SK-N-MC (cell line): ENCODE measurements around the gene GRIK3.

Experiments used
- DNase-seq: peaks from one replicate; pipeline ENCODE4 v3.0.0-alpha.2; 2011; ENCODE audit warnings: low read depth, low spot score
- H3K27ac ChIP-seq: fragments of 200-600 bp; sonication (generic); 2 replicates; pipeline ENCODE4 v1.5.1; 2016; ENCODE audit warnings: mixed run types
- H3K36me3 ChIP-seq: fragments of 200-600 bp; sonication (generic); 2 replicates; pipeline ENCODE4 v1.6.1; 2017; ENCODE audit warnings: antibody characterized with exemption, low read length, mixed read lengths; ENCODE audit not compliant: insufficient read depth
- H3K4me3 ChIP-seq: fragments of 200-600 bp; sonication (generic); 2 replicates; pipeline ENCODE4 v1.5.1; 2016
- H3K9ac ChIP-seq: fragments of 200-600 bp; sonication (generic); 2 replicates; pipeline ENCODE4 v1.8.0; 2017; ENCODE audit warnings: mixed run types, mixed read lengths; ENCODE audit not compliant: insufficient read length
- H3K9me3 ChIP-seq: fragments of 200-600 bp; sonication (generic); 2 replicates; pipeline ENCODE4 v1.6.1; 2017; ENCODE audit warnings: low read depth, mild to moderate bottlenecking, antibody characterized with exemption, low read length, moderate library complexity, mixed read lengths
- EZH2 ChIP-seq: fragments of 200-600 bp; sonication (generic); IDR thresholded peaks from one replicate; pipeline ENCODE4 v1.6.1; 2017; ENCODE audit warnings: antibody characterized with exemption
- FOXP2 ChIP-seq: optimal IDR thresholded peaks from 2 replicates; pipeline ENCODE3; 2011; ENCODE audit warnings: mild to moderate bottlenecking, moderate library complexity; ENCODE audit not compliant: insufficient read depth; ENCODE audit errors: extremely low read length, control extremely low read depth
- POLR2AphosphoS5 ChIP-seq: IDR thresholded peaks from 2 replicates; pipeline ENCODE4 v1.6.1; 2012; ENCODE audit warnings: mild to moderate bottlenecking, low read depth, low read length, borderline replicate concordance

GRIK3 gene

GRCh38 chr1:36847761-36848160 lies 186.6 kb downstream of the GRIK3 start:
- Histone ChIP-seq H3K9ac (no peak overlapping the region), H3K9me3 (no peaks in the 10 kb centered on the region), H3K4me3 (no peak overlapping the region), H3K27ac (no peak overlapping the region), H3K36me3 (no peaks in the 10 kb centered on the region; the same call in 1 of the 2 replicates)
- TF ChIP-seq POLR2AphosphoS5: no peak
- TF ChIP-seq EZH2: no peak
- TF ChIP-seq FOXP2: no peak
- no peak for DNase-seq

- TF ChIP-seq POLR2AphosphoS5 (no peak), EZH2 (no peak)
- Histone ChIP-seq H3K9ac (no peak overlapping the region), H3K36me3 (no peaks in the 10 kb centered on the region; the same call in 1 of the 2 replicates), H3K27ac (no peak overlapping the region), H3K4me3 (no peak overlapping the region), H3K9me3 (no peaks in the 10 kb centered on the region)
- DNase-seq: no peak
Observed at GRCh38 chr1:36847186-36847585, 187.1 kb downstream of the GRIK3 start.

DNA sequence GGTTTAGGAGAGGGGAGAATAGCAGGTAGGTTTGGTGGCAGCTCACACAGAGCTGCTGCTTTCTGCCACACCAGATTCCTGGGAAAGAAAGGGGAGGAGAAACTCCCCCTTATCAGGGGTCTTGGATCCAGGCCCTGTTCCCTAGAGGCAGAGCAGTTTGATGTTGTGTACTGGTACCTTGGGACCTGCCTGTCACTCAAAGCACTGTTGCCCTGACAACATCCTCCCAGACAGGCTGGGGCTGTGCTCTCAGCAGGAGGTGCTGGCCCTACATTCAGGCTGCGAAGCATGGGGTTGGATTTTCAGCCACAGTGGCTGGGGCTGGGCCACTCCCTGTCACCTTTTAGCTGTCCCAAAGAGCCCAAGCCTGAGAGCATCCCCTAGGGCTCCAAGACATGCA lies 188.0 kb downstream of the GRIK3 start:
- H3K27ac ChIP-seq: no peak overlapping the region
- H3K9ac ChIP-seq: no peak overlapping the region
- TF ChIP-seq POLR2AphosphoS5: no peak
- TF ChIP-seq FOXP2: no peak
- no peak for TF ChIP-seq EZH2
- no peak for DNase-seq
- no peak overlapping the region for H3K4me3 ChIP-seq
- H3K36me3 ChIP-seq: no peaks in the 10 kb centered on the region; the same call in 1 of the 2 replicates
- H3K9me3 ChIP-seq: no peaks in the 10 kb centered on the region

- Histone ChIP-seq H3K9ac (no peak overlapping the region), H3K9me3 (no peaks in the 10 kb centered on the region), H3K27ac (no peak overlapping the region), H3K4me3 (no peak overlapping the region), H3K36me3 (no peaks in the 10 kb centered on the region; the same call in 1 of the 2 replicates)
- TF ChIP-seq FOXP2: no peak
- TF ChIP-seq POLR2AphosphoS5: no peak
- no peak for TF ChIP-seq EZH2
- DNase-seq: no peak
Observed at GRCh38 chr1:36845802-36846201, 188.5 kb downstream of the GRIK3 start.

- Histone ChIP-seq H3K27ac (peak overlapping the region; percentile 25; the same call in 1 of the 2 replicates), H3K4me3 (no peak overlapping the region), H3K9me3 (no peaks in the 10 kb centered on the region), H3K36me3 (no peaks in the 10 kb centered on the region; the same call in 1 of the 2 replicates), H3K9ac (no peak overlapping the region)
- no peak for DNase-seq
- TF ChIP-seq POLR2AphosphoS5: no peak
- no peak for TF ChIP-seq FOXP2
- no peak for TF ChIP-seq EZH2
Observed at GRCh38 chr1:36844917-36845316, 189.4 kb downstream of the GRIK3 start.

DNA sequence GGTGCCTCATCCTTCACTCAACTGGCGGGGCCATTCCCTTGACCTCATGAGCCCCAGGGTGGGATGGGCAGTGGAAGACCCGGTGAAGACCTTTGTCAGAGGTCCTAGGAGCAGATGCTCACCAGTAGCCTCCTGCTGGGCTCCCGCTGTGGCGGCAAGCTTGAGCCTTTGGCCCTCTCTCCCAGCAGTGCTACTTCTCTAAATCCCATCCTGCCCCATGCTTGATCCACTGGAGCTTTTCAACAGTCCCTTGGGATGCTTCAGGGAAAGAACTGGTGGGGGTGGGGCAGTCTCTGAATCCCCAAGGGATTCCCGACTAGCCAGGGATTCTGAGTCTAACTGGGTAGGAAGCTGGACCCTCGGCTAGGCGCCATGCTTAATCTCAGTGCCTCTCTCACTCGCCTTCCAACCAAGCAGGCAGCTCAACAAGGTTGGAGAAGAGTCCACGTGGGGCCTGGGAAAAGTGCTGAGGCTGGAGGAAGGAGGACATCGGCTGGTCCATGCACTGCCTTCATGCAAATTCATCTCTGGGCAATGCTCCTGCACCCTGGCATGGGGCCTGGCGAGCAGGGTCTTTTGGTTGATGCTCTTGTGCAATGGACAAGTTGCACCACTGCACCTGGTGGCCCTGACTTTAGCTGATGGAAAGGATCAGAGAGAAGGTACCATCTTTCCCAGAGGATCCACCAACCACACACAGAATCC lies 190.3 kb downstream of the GRIK3 start:
- no peaks in the 10 kb centered on the region for H3K9me3 ChIP-seq
- H3K9ac ChIP-seq: no peak overlapping the region
- DNase-seq: no peak
- no peak overlapping the region for H3K27ac ChIP-seq
- H3K4me3 ChIP-seq: no peak overlapping the region
- 0 out of 2 replicates have a peak, but pooled peaks have one; percentile 6 for TF ChIP-seq POLR2AphosphoS5
- no peak for TF ChIP-seq EZH2
- no peaks in the 10 kb centered on the region; the same call in 1 of the 2 replicates for H3K36me3 ChIP-seq

GRCh38 chr1:36843027-36843426 lies 191.3 kb downstream of the GRIK3 start:
- no peak for TF ChIP-seq EZH2
- TF ChIP-seq FOXP2: no peak
- TF ChIP-seq POLR2AphosphoS5: no peak

GRCh38 chr1:36842448-36842847 lies 191.9 kb downstream of the GRIK3 start:
- DNase-seq: no peak
- H3K9ac ChIP-seq: no peak overlapping the region
- H3K4me3 ChIP-seq: no peak overlapping the region
- no peaks in the 10 kb centered on the region; the same call in 1 of the 2 replicates for H3K36me3 ChIP-seq
- no peaks in the 10 kb centered on the region for H3K9me3 ChIP-seq
- H3K27ac ChIP-seq: no peak overlapping the region
- TF ChIP-seq FOXP2 (no peak), EZH2 (no peak), POLR2AphosphoS5 (no peak)

More at GRCh38 chr1:36843027-36843426, 191.3 kb downstream of the GRIK3 start:
- H3K27ac ChIP-seq: no peak overlapping the region
- no peaks in the 10 kb centered on the region for H3K9me3 ChIP-seq
- no peak for DNase-seq
- H3K9ac ChIP-seq: no peak overlapping the region
- H3K36me3 ChIP-seq: no peaks in the 10 kb centered on the region; the same call in 1 of the 2 replicates
- H3K4me3 ChIP-seq: no peak overlapping the region
